Measurements from ENCODE around the gene DBF4.
A peak's percentile ranks its signal among the peaks of the same experiment; 100 is the strongest.
"Not testable (repeated sequence)": the region's sequence is repeated elsewhere in the genome, so short reads cannot be mapped to it uniquely, and the experiment has no call there.

The DBF4 gene

DNA sequence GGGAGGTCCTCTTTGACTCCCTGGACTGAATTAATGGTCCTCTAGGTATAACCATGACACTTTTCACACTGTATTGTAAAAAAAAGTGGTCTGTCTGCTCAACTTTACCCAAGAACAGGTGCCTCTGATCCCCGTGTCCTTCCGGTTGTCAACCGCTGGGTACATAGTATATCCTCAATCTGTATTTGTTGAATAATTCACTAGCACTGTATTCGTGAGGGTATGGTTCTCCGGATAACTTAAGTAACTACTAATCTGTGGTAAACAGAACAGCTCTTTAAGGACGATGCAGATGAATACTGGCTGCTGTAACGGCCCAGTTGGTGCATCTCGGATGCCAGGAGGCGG is 57.3 kb downstream of the DBF4 start:
- Histone ChIP-seq H3K27ac (ENCODE audit: low read length) (no peak overlapping the region), H3K27me3 (ENCODE audit: insufficient read depth, low read length) (peaks cover 16% of the 10 kb centered on the region), H3K9ac (ENCODE audit: low read depth, low read length) (peak overlapping the region; percentile 40; the same call in 1 of the 2 replicates), H3K9me3 (ENCODE audit: insufficient read depth, low read depth, low read length) (no peaks in the 10 kb centered on the region), H3K36me3 (ENCODE audit: insufficient read depth, low read depth, low read length) (peaks cover 4% of the 10 kb centered on the region; the same call in 1 of the 2 replicates), H3K4me1 (ENCODE audit: insufficient read depth, low read length) (no peaks in the 10 kb centered on the region), H3K4me3 (ENCODE audit: low read length) (peak overlapping the region; percentile 90)

DNA sequence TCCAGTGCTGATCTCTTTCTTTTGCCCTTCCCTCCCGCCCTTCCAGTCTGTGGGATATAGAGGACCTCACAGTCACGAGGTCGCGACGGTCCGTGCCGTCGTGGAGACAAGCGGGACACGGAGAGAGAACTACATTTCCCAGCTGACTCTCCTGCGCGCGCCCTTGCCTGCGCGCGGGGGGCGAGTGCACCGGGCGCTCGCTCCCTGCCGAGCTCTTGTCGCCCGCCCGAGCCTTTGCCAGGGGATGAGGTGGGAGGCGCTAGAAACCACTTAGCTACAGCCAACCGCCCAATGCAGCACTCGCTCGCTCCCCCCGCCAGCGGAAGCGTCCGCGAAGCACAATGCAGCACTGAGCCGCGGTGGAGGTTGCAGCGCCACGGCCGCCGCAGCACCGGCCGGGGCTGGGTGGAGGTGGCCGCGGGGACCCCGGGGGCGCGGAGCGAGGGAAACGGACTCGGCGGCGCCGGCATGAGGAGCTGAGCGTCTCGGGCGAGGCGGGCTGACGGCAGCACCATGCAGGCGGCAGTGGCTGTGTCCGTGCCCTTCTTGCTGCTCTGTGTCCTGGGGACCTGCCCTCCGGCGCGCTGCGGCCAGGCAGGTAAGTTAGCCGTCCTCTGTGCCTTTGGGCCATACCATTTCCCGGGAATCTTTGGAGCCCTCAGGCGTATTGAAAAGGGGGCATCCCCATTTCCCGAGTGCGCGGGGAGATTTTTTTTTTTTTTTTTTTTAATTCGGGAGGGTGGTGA is 57.8 kb downstream of the DBF4 start, which contains the start of gene ADAM22:
TSS of gene ADAM22 (plus strand) at position 299 of the 746 bp plus-strand sequence. CDS start at position 514, 215 bp downstream.
- Histone ChIP-seq H3K4me3 (ENCODE audit: low read length) (peak within 1 kb of the TSS; percentile 90), H3K36me3 (ENCODE audit: insufficient read depth, low read depth, low read length) (peaks cover 7% of the 10 kb centered on the region; the same call in 1 of the 2 replicates), H3K27me3 (ENCODE audit: insufficient read depth, low read length) (peaks cover 16% of the 10 kb centered on the region), H3K4me1 (ENCODE audit: insufficient read depth, low read length) (no peaks in the 10 kb centered on the region), H3K9ac (ENCODE audit: low read depth, low read length) (peak within 1 kb of the TSS; percentile 84), H3K27ac (ENCODE audit: low read length) (no peak within 1 kb of the TSS), H3K9me3 (ENCODE audit: insufficient read depth, low read depth, low read length) (no peaks in the 10 kb centered on the region)

DNA sequence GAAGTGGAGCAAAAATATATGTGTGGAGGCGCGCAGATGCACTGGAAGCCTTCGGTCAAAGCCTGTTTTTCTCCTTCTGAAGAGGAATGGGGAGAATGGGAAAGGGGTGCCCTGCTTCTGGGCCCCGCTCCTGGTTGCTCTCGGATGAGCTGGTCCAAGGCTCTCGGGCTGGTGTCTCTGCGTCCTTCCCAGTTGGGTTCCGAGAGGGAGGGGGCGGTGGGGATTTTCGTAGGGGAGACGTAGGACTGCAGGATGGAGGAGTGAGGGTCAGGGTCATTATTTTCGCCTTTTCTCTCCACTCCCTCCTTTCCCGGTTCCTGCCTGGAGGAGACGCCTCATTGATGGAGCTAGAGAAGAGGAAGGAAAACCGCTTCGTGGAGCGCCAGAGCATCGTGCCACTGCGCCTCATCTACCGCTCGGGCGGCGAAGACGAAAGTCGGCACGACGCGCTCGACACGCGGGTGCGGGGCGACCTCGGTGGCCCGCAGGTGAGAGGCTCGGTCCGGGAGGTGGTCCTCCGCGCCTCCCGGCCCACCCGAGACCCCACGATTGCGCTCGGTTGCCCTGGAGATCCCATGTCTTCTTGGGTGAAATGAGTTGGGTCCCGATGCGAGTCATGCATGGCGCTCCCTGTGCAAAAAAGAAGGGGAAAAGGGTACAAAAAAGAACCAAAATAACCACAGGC is 58.5 kb downstream of the DBF4 start:
- no peaks in the 10 kb centered on the region for H3K4me1 ChIP-seq (ENCODE audit: insufficient read depth, low read length)
- peaks cover 16% of the 10 kb centered on the region for H3K27me3 ChIP-seq (ENCODE audit: insufficient read depth, low read length)
- peak overlapping the region; percentile 90 for H3K4me3 ChIP-seq (ENCODE audit: low read length)
- H3K9ac ChIP-seq (ENCODE audit: low read depth, low read length) = peak overlapping the region; percentile 84
- no peak overlapping the region for H3K27ac ChIP-seq (ENCODE audit: low read length)
- peaks cover 14% of the 10 kb centered on the region; the same call in 1 of the 2 replicates for H3K36me3 ChIP-seq (ENCODE audit: insufficient read depth, low read depth, low read length)
- H3K9me3 ChIP-seq (ENCODE audit: insufficient read depth, low read depth, low read length) = no peaks in the 10 kb centered on the region

DNA sequence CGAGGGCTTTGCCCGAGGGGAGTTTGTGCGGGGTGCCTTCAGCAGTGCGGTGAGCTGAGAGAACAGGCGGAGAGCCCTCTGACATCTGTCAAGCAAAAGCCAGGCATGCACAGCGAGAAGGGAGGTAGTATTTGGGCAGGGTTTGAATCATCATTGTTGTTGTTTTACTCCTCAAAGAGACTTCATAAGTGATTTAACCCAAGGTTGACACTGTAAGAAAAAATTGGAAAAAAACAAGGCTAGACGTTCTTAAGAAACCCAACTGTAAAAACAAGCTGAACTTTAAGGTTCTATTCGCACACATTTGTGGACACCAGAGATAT is 59.1 kb downstream of the DBF4 start:
- Histone ChIP-seq H3K27ac (ENCODE audit: low read length) (no peak overlapping the region), H3K27me3 (ENCODE audit: insufficient read depth, low read length) (peaks cover 16% of the 10 kb centered on the region), H3K4me3 (ENCODE audit: low read length) (peak overlapping the region; percentile 90), H3K9me3 (ENCODE audit: insufficient read depth, low read depth, low read length) (no peaks in the 10 kb centered on the region), H3K4me1 (ENCODE audit: insufficient read depth, low read length) (no peaks in the 10 kb centered on the region), H3K36me3 (ENCODE audit: insufficient read depth, low read depth, low read length) (peaks cover 14% of the 10 kb centered on the region; the same call in 1 of the 2 replicates), H3K9ac (ENCODE audit: low read depth, low read length) (peak overlapping the region; percentile 84; the same call in 1 of the 2 replicates)

DNA sequence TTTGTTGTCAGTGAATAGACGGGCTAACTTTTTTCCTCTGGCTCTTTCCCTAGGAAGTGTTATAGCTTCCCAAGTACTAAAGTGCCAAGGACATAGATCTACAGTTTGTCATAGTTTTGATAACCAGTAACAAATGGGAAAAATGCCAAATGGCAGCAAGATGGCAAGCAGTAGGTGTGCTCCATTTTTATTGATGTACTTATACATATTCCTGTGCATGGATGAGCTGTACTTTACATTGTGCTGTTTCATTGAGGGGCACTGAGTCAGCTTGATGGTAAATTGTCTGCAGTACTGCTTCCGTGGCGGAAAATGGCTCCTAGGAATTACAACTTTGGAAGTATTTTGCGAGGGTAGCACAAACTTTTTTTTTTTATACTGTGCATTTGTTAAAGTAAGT is 64.8 kb downstream of the DBF4 start:
- H3K4me3 ChIP-seq (ENCODE audit: low read length) = no peak overlapping the region
- H3K9me3 ChIP-seq (ENCODE audit: insufficient read depth, low read depth, low read length) = no peaks in the 10 kb centered on the region
- H3K9ac ChIP-seq (ENCODE audit: low read depth, low read length) = no peak overlapping the region
- H3K27ac ChIP-seq (ENCODE audit: low read length) = no peak overlapping the region
- H3K36me3 ChIP-seq (ENCODE audit: insufficient read depth, low read depth, low read length) = peaks cover 14% of the 10 kb centered on the region; the same call in 1 of the 2 replicates
- H3K4me1 ChIP-seq (ENCODE audit: insufficient read depth, low read length) = no peaks in the 10 kb centered on the region
- 0 out of 2 replicates have a peak, but pooled peaks cover under 1% of the 10 kb centered on the region for H3K27me3 ChIP-seq (ENCODE audit: insufficient read depth, low read length)

DNA sequence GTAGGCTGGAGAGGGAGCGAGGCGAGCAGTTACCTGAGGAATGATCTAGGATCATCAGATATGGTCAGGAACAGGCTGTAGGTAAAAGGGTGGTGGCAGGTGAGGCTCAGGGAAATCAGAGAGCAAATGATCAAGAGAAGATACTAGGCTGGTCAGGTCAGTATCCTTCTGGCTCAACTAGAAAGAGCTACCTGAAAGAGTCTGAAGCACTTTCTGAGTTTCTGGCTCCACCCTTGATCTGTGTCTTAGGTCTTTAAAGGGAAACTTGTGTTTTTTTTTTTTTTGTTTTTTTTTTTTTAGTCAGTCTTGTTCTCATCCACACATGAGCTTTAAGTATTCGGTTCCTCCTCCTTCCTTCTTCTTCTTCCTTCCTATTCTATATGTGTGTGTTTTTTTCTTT is 68.3 kb downstream of the DBF4 start:
- no peak overlapping the region for H3K9ac ChIP-seq (ENCODE audit: low read depth, low read length)
- H3K27me3 ChIP-seq (ENCODE audit: insufficient read depth, low read length) = no peaks in the 10 kb centered on the region
- H3K4me3 ChIP-seq (ENCODE audit: low read length) = no peak overlapping the region
- H3K27ac ChIP-seq (ENCODE audit: low read length) = no peak overlapping the region
- H3K36me3 ChIP-seq (ENCODE audit: insufficient read depth, low read depth, low read length) = peaks cover 3% of the 10 kb centered on the region; the same call in 1 of the 2 replicates
- no peaks in the 10 kb centered on the region for H3K9me3 ChIP-seq (ENCODE audit: insufficient read depth, low read depth, low read length)
- H3K4me1 ChIP-seq (ENCODE audit: insufficient read depth, low read length) = no peaks in the 10 kb centered on the region

DNA sequence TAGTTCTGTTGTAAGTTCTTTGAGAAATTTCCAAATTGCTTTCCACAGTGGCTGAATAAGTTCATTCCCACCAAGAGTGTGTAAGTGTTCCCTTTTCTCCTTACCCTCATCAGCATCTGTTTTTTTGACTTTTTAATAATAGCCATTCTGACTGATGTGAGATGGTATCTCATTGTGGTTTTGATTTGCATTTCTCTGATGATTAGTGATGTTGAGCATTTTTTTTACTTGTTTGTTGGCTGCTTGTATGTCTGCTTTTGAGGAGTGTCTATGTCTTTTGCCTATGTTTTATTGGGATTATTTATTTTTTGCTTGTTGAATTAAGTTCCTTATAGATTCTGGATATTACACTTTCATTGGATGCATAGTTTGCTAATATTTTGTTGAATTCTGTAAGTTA is 69.6 kb downstream of the DBF4 start:
- not testable (repeated sequence) for H3K4me1 ChIP-seq (ENCODE audit: insufficient read depth, low read length); H3K27ac ChIP-seq (ENCODE audit: low read length); H3K27me3 ChIP-seq (ENCODE audit: insufficient read depth, low read length); H3K9me3 ChIP-seq (ENCODE audit: insufficient read depth, low read depth, low read length); H3K9ac ChIP-seq (ENCODE audit: low read depth, low read length); H3K36me3 ChIP-seq (ENCODE audit: insufficient read depth, low read depth, low read length); H3K4me3 ChIP-seq (ENCODE audit: low read length)

DNA sequence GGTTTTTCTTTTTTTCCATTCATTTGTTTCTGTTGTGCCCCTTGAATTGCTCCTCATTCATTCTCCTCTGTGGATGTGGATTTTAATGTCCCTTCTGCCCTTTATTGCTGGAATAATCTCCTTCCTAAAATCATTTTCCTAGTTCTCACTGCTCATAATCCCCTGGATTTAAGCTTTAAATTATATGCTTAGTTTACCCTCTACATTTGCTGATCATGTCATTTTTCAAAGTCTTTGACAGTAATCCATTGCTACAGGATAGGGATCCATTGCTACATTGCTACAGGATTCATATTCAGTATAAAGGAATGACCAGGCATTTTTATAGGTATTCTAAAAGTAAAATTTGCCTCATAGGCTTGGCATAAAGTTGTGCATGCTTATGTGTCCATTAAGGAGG is 72.1 kb downstream of the DBF4 start:
- H3K27ac ChIP-seq (ENCODE audit: low read length) = no peak overlapping the region
- no peaks in the 10 kb centered on the region for H3K27me3 ChIP-seq (ENCODE audit: insufficient read depth, low read length)
- no peak overlapping the region for H3K4me3 ChIP-seq (ENCODE audit: low read length)
- no peaks in the 10 kb centered on the region for H3K9me3 ChIP-seq (ENCODE audit: insufficient read depth, low read depth, low read length)
- no peaks in the 10 kb centered on the region for H3K36me3 ChIP-seq (ENCODE audit: insufficient read depth, low read depth, low read length)
- no peaks in the 10 kb centered on the region for H3K4me1 ChIP-seq (ENCODE audit: insufficient read depth, low read length)
- no peak overlapping the region for H3K9ac ChIP-seq (ENCODE audit: low read depth, low read length)

All from iPS-20b (cell line).